ENCODE data around the gene SLAIN2. TPM values are rescaled to one million over a fixed set of nuclear protein-coding genes. Genes with fewer than 3 reads are reported as not detected.

The SLAIN2 gene
- total RNA-seq, 1 donor from 2014 or later = 80.2 TPM

GRCh38 chr4:48321312-48321711, 20.0 kb upstream of the SLAIN2 start:
- no peaks in the 10 kb centered on the region for H3K36me3 Mint-ChIP-seq (ENCODE audit: low read depth)

GRCh38 chr4:48322063-48322462, 19.3 kb upstream of the SLAIN2 start:
- Mint-ChIP-seq H3K27me3 (peaks cover 6% of the 10 kb centered on the region), H3K36me3 (ENCODE audit: low read depth) (no peaks in the 10 kb centered on the region), H3K9me3 (no peaks in the 10 kb centered on the region), H3K4me3 (no peak overlapping the region), H3K27ac (no peak overlapping the region), H3K4me1 (no peaks in the 10 kb centered on the region)
- DNase-seq = no peak
- intact Hi-C loops (cut with micrococcal nuclease) = no loop called here

More at GRCh38 chr4:48321312-48321711, 20.0 kb upstream of the SLAIN2 start:
- no peak overlapping the region for H3K4me3 Mint-ChIP-seq
- H3K27ac Mint-ChIP-seq = no peak overlapping the region
- peaks cover 6% of the 10 kb centered on the region for H3K27me3 Mint-ChIP-seq
- DNase-seq = no peak
- no peaks in the 10 kb centered on the region for H3K4me1 Mint-ChIP-seq
- no peaks in the 10 kb centered on the region for H3K9me3 Mint-ChIP-seq
- intact Hi-C loops (cut with micrococcal nuclease) = no loop called here

GRCh38 chr4:48324281-48324680, 17.0 kb upstream of the SLAIN2 start:
- H3K4me1 Mint-ChIP-seq = no peaks in the 10 kb centered on the region
- H3K27me3 Mint-ChIP-seq = peaks cover 6% of the 10 kb centered on the region
- DNase-seq = no peak
- no peaks in the 10 kb centered on the region for H3K36me3 Mint-ChIP-seq (ENCODE audit: low read depth)
- no peak overlapping the region for H3K27ac Mint-ChIP-seq
- intact Hi-C loops (cut with micrococcal nuclease) = no loop called here
- no peak overlapping the region for H3K4me3 Mint-ChIP-seq
- H3K9me3 Mint-ChIP-seq = no peaks in the 10 kb centered on the region

- intact Hi-C loops (cut with micrococcal nuclease) = no loop called here
- no peaks in the 10 kb centered on the region for H3K36me3 Mint-ChIP-seq (ENCODE audit: low read depth)
- H3K9me3 Mint-ChIP-seq = no peaks in the 10 kb centered on the region
- H3K4me3 Mint-ChIP-seq = no peak overlapping the region
- no peak for DNase-seq
- H3K27me3 Mint-ChIP-seq = peaks cover 3% of the 10 kb centered on the region
- peaks cover 4% of the 10 kb centered on the region for H3K4me1 Mint-ChIP-seq
- no peak overlapping the region for H3K27ac Mint-ChIP-seq
Observed at GRCh38 chr4:48329193-48329592, 12.1 kb upstream of the SLAIN2 start.

- Mint-ChIP-seq H3K9me3 (no peaks in the 10 kb centered on the region), H3K27ac (no peak overlapping the region), H3K4me3 (no peak overlapping the region), H3K27me3 (peaks cover 7% of the 10 kb centered on the region), H3K36me3 (ENCODE audit: low read depth) (no peaks in the 10 kb centered on the region), H3K4me1 (peaks cover 4% of the 10 kb centered on the region)
- no peak for DNase-seq
- intact Hi-C loops (cut with micrococcal nuclease) = no loop called here
Observed at GRCh38 chr4:48329976-48330375, 11.4 kb upstream of the SLAIN2 start.

- DNase-seq = no peak
- Mint-ChIP-seq H3K4me3 (no peak overlapping the region), H3K36me3 (ENCODE audit: low read depth) (no peaks in the 10 kb centered on the region), H3K4me1 (peaks cover 4% of the 10 kb centered on the region), H3K27me3 (peaks cover 7% of the 10 kb centered on the region), H3K27ac (no peak overlapping the region), H3K9me3 (no peaks in the 10 kb centered on the region)
- intact Hi-C loops (cut with micrococcal nuclease) = no loop called here
Observed at GRCh38 chr4:48331577-48332330, 9.6 kb upstream of the SLAIN2 start.

GRCh38 chr4:48332661-48333060, 8.7 kb upstream of the SLAIN2 start:
- intact Hi-C loops (cut with micrococcal nuclease) = no loop called here
- Mint-ChIP-seq H3K4me1 (peaks cover 10% of the 10 kb centered on the region), H3K36me3 (ENCODE audit: low read depth) (no peaks in the 10 kb centered on the region), H3K9me3 (no peaks in the 10 kb centered on the region), H3K4me3 (no peak overlapping the region), H3K27me3 (peaks cover 7% of the 10 kb centered on the region), H3K27ac (no peak overlapping the region)
- DNase-seq = no peak

- no peaks in the 10 kb centered on the region for H3K9me3 Mint-ChIP-seq
- H3K27ac Mint-ChIP-seq = no peak overlapping the region
- peaks cover 19% of the 10 kb centered on the region for H3K4me1 Mint-ChIP-seq
- intact Hi-C loops (cut with micrococcal nuclease) = no loop called here
- DNase-seq = no peak
- H3K27me3 Mint-ChIP-seq = peaks cover 7% of the 10 kb centered on the region
- H3K4me3 Mint-ChIP-seq = no peak overlapping the region
- no peaks in the 10 kb centered on the region for H3K36me3 Mint-ChIP-seq (ENCODE audit: low read depth)
Observed at GRCh38 chr4:48333587-48333986, 7.7 kb upstream of the SLAIN2 start.

GRCh38 chr4:48334236-48334635, 7.1 kb upstream of the SLAIN2 start:
- Mint-ChIP-seq H3K27me3 (peaks cover 7% of the 10 kb centered on the region), H3K4me1 (peaks cover 20% of the 10 kb centered on the region), H3K36me3 (ENCODE audit: low read depth) (no peaks in the 10 kb centered on the region), H3K4me3 (no peak overlapping the region), H3K9me3 (no peaks in the 10 kb centered on the region), H3K27ac (no peak overlapping the region)
- no peak for DNase-seq
- intact Hi-C loops (cut with micrococcal nuclease) = no loop called here

- Mint-ChIP-seq H3K36me3 (ENCODE audit: low read depth) (no peaks in the 10 kb centered on the region), H3K4me1 (peaks cover 24% of the 10 kb centered on the region), H3K27me3 (peaks cover 7% of the 10 kb centered on the region), H3K27ac (no peak overlapping the region), H3K9me3 (no peaks in the 10 kb centered on the region), H3K4me3 (no peak overlapping the region)
- intact Hi-C loops (cut with micrococcal nuclease) = no loop called here
- DNase-seq = no peak
Observed at GRCh38 chr4:48334900-48335384, 6.4 kb upstream of the SLAIN2 start.

GRCh38 chr4:48336146-48336870, 5.0 kb upstream of the SLAIN2 start:
- Mint-ChIP-seq H3K4me3 (no peak overlapping the region), H3K9me3 (no peaks in the 10 kb centered on the region), H3K4me1 (peaks cover 26% of the 10 kb centered on the region), H3K36me3 (ENCODE audit: low read depth) (no peaks in the 10 kb centered on the region), H3K27ac (no peak overlapping the region), H3K27me3 (peaks cover 3% of the 10 kb centered on the region)
- DNase-seq = no peak
- intact Hi-C loops (cut with micrococcal nuclease) = no loop called here

GRCh38 chr4:48337731-48338130, 3.6 kb upstream of the SLAIN2 start:
- Mint-ChIP-seq H3K4me1 (peaks cover 30% of the 10 kb centered on the region), H3K9me3 (no peaks in the 10 kb centered on the region), H3K27ac (peak overlapping the region; percentile 76), H3K4me3 (peak overlapping the region; percentile 7), H3K36me3 (ENCODE audit: low read depth) (peaks cover 4% of the 10 kb centered on the region), H3K27me3 (peaks cover 3% of the 10 kb centered on the region)
- DNase-seq = no peak
- intact Hi-C loops (cut with micrococcal nuclease) = no loop called here

- Mint-ChIP-seq H3K4me3 (peak overlapping the region; percentile 29), H3K9me3 (no peaks in the 10 kb centered on the region), H3K4me1 (peaks cover 45% of the 10 kb centered on the region), H3K27me3 (peaks cover under 1% of the 10 kb centered on the region), H3K27ac (no peak overlapping the region), H3K36me3 (ENCODE audit: low read depth) (peaks cover 6% of the 10 kb centered on the region)
- intact Hi-C loops (cut with micrococcal nuclease) = loop anchor here (1.0 to 10.0 kb wide), 6 partner anchors 23 to 565 kb away; partner anchors contain the start of genes NFXL1 and OCIAD2
- DNase-seq = no peak
Observed at GRCh38 chr4:48339642-48340041, 1.7 kb upstream of the SLAIN2 start.

GRCh38 chr4:48340276-48340964, 909 bp upstream of the SLAIN2 start:
- peaks cover 51% of the 10 kb centered on the region for H3K4me1 Mint-ChIP-seq
- intact Hi-C loops (cut with micrococcal nuclease) = loop anchor here (1.0 to 10.0 kb wide), 6 partner anchors 24 to 564 kb away; partner anchors contain the start of genes NFXL1 and OCIAD2
- H3K36me3 Mint-ChIP-seq (ENCODE audit: low read depth) = peaks cover 6% of the 10 kb centered on the region

More at GRCh38 chr4:48340276-48340964, 909 bp upstream of the SLAIN2 start:
- DNase-seq = peak; percentile 63
- Mint-ChIP-seq H3K9me3 (no peaks in the 10 kb centered on the region), H3K27me3 (no peaks in the 10 kb centered on the region), H3K27ac (peak overlapping the region; percentile 98), H3K4me3 (peak overlapping the region; percentile 100)
